HG03103 (cell line): ENCODE results near the gene TRPM2.
"Not testable (repeated sequence)": the region's sequence is repeated elsewhere in the genome, so short reads cannot be mapped to it uniquely, and the experiment has no call there.

Source experiments
- ATAC-seq: cut with Tn5 transposase; IDR thresholded peaks from one replicate; pipeline ENCODE4 v1.9.1; 2021; ENCODE audit warnings: low read depth; ENCODE audit not compliant: unreplicated experiment

TRPM2 gene

DNA sequence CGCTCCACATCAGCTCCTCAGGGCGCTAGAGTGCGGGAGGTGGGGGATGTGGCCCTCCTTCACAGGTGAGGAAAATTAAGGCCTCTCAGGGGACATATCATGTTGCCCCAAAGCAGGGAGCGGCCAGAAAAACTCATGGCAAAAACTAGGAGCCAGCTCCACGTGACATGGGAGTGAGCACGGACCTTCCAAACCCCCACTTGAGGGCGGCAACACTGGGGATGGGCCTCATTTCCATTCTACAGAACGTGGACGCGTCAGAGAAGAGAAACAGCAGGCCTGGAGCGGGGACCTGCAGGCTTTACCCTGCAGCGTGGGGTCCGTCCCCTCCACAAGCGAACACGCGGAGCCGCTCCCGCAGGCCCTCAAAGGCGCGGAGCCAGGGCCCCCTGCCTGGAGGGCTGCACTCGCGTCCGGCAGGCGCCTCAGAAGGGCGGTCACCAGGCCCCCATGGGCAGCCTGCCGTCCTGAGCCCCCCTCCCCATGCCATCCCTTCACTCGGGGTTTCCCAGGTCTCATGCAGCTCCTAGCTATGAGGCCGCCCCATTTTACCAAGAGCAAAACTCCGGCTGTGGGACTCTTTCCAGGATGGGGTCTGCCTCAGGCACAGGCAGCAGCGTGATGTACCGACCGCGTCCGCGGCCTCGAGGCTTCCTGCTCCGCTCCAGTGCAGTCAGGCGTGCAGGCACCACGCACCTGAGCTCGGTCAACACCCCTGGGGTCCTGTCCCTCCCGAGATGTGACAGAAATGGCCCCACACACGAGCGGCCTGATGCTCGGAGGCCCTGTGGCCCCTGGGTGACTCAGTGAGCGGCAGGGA lies 19.7 kb upstream of the TRPM2 start:
- ATAC-seq: no peak

DNA sequence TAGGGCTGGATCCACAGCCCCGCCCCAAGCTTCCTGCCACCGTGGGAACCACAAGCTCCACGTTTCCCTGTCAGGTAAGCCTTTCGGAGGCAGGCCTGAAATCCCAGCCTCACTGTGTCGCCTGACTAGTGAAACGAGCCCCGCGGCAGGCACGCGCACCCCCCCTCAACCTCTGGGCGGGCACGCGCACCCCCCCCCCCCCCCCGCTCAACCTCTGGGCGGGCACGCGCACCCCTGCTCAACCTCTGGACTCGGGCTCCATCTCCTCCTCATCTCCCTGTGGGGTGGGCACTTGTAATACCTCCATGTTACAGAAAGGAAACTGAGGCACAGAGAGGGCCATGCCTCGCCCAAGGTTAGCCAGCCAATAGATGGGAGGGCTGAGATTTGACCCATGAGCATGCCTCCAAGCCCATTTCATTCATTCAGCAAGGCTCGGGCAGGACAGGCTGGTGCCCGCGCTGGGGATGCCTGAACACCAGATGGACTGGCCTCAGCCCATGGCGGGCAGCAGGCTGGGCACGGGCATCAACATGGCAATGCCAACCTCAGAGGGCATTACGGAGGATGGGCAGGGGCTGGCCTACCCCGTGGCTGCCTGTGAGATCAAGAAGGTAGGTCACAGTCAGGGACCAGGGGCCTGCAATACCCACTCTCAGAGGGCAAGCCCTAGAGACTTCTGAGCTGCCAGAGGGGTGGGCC lies 18.9 kb upstream of the TRPM2 start:
- ATAC-seq: no peak

DNA sequence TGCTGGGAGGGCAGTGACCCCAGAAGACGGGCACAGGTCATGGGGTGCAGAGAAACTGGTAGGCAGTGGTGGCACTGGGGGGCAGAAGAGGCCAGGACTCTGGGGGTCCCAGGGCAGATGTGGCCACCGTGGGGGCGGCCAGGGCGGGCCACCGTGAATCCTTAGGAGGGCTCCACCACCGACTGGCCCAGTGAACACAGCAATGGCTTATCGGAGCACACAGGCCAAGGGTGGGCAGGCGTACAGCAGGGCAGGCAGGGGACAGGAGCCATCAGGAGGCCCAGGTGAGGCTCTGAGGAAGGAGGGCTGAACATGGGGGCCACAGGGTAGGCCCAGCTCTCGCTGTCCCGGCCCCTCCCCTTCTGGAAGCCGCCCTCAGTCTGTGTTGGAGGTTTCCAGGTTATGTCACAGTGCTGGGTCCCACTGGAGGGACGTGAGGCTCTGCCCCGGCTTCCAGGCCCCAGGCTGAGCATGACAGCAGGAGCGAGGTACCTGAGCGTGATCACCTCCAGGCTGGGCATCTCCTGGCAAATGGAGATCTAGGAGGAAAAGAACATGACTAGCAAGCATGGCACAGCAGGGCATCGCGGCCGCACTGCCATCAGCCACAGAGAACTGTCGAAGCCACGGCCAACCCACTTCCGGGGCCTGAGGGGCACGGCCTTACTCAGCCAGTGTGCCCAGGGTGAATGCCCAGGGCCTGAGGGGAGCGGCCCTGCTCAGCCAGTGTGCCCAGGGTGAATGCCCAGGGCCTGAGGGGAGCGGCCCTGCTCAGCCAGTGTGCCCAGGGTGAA lies 18.0 kb upstream of the TRPM2 start:
- no peak for ATAC-seq

DNA sequence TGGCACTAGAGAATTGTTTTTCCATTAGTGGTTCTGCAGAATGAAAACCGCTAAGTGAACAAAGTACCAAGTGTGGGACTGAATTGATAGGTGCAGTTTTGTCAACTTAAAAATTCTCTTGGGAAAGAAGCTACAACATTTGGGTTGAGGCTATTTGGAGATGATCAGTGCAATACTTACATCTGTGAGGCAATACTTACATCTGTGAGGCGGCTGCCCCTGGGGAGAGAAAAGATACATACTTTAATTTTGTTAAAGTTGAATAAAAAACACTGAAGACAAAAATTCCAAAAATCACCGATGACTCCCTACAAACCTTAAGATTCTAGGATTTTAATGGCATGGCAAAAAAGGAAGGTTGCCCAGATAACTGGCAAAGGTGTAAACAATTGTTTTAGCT lies 16.0 kb upstream of the TRPM2 start:
- no peak for ATAC-seq

DNA sequence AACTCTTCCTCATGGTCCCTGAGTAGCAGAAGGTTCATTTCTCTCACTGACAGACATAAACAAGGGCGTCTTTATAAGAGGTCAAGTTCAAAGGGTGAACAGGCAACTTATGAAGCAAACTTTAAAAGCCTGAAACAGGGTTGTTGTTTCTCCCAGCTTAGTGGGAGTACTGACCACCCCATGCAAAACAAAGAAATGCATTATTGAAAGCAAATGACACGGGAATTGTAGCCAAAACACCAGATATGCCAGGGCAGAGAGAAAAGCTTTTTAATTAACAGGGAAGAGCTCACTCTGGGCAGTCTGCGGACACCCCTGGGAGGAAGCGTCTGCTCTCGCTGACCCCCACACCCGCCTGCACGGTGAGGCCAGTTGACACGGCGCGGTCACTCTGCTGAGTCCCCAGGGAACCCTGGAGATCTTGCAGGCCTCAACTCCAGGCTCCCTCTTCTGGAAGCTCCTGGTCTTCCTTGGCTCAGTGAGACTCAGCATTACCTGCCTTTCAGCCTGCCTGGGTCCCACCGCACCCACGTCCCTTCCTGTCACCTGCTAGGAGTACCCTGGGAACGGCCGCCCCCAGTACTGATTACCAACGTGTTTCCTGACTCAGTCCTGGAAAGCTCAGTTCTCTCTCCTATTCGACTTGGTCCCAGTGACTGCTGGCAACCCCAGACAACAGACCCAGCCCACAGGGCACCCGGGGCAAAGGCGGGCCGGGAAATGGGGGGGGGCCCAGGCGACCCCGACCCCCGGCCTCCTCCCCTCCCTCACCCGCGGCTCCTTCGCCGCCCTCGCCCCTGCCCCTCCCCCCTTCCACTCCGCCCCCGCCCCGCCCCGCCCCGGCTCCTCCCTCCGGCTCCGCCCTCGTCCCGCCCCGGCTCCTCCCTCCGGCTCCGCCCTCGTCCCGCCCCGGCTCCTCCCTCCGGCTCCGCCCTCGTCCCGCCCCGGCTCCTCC lies 15.2 kb upstream of the TRPM2 start:
- ATAC-seq: no peak

DNA sequence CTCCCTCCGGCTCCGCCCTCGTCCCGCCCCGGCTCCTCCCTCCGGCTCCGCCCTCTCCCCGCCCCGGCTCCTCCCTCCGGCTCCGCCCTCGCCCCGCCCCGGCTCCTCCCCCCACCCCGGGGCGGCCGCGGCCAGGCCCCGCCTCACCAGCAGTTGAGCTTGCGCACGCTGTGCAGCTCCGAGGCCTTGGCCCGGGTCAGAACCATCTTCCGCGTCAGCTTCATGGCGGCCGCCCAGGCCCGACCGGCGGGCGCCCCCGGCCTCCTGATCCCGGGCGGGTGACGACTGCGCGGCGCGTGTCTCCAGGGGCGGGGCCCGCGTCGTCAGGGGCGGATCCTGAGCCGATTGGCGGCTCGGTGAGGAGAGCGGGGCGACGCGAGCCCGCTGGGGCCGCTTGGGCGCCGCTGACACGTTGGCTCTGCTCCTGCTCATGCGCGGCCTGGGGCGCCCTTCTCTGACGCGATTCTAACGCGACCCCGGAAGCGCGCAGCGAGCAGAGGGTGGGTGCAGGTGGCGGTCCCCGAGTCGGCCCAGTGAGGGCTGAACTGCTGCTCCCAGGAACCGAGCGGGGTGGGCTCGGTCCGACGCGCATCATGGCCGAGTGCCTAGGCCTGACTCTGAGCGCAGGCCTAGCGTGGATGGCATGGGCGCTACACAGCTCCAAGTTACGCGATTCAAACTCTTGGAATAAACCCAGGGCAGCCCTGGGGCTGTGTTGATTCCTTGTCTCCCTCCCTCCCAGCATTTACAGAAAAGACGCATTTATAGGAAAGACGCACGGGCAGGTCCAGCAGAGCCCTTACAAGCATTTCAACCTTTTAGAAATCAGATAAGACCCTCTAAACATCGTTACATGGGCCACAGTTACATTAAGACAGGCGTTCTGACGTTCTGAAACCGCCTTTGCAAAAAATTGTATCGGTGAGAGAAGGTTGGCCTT lies 14.2 kb upstream of the TRPM2 start, which contains the start of gene CFAP410:
Gene CFAP410 (minus strand): TSS at position 420 of the 940 bp plus-strand sequence. CDS start 196 bp downstream, at position 224.
- ATAC-seq: peak; percentile 75

DNA sequence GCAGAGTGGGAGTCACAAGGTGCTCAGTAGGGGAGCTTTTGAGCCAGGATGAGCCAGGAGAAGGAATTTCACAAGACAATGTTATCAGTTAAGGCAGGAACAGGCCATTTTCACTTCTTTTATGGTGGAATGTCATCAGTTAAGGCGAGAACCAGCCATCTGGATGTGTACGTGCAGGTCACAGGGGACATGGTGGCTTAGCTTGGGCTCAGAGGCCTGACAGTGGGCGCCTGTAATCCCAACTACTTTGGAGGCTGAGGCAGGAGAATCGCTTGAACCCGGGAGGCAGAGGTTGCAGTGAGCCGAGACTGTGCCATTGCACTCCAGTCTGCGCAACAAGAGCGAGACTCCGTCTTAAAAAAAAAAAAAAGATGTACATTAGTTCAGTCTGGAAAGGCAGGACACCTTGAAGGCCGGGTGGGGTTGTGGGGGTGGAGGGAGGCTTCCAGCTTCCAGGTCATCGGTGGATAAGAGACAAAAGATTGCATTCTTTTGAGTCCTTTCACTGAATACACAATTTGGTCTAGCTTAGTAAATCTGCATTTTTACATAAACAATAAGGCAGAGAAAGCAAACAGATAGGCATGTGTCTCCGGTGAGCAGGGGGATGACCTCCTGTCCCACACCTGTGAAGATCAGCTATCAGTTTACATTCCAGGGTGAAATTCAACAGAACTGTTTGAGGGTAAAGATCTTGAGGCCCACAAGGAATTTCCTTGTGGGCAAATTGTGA lies 11.5 kb upstream of the TRPM2 start:
- ATAC-seq: not testable (repeated sequence)

DNA sequence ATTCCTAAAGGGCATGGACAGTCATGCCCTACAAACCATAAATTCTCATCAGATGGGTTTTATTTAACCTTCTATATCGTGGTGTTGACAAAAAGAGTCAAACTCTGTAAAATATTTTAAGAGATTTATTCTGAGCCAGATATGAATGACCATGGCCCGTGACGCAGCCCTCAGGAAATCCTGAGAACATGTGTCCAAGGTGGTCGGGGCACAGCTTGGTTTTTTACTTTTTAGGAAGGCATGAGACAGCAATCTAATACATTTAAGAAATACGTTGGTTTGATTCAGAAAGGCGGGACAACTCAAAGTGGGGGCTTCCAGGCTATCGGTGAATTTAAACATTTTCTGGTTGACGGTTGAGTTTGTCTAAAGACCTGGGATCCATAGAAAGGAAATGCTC lies 10.4 kb upstream of the TRPM2 start:
- not testable (repeated sequence) for ATAC-seq

DNA sequence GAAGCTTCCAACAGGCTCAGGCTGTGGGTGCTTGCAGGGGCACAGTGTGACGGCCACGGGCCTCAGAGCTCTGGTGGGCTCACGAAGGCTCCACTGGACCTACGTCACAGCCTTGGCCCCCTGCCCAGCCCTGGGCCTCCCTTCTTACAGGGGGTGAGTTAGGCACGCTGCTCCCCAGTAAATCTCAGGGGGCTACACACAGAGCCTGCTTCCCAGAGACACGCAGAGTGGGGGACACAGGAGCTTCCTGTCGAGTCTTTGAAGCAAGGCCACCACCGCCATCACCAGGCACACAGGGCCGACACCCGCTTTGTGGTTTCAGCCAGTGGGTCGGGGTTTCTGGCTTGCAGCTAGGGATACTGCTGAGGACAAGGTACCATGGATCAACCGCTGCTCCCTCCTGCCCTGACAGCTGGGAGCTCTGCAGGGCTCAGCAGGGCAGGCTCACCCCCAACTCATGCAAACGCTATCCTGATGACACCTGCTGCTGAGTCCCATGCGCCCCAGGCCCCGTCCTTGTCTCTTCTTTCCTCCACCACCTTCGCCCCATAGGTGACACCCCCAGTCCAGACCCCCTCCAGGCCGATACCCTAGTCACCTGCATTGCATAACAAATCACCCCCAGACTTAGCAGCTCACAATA lies 8.8 kb upstream of the TRPM2 start:
- no peak for ATAC-seq

DNA sequence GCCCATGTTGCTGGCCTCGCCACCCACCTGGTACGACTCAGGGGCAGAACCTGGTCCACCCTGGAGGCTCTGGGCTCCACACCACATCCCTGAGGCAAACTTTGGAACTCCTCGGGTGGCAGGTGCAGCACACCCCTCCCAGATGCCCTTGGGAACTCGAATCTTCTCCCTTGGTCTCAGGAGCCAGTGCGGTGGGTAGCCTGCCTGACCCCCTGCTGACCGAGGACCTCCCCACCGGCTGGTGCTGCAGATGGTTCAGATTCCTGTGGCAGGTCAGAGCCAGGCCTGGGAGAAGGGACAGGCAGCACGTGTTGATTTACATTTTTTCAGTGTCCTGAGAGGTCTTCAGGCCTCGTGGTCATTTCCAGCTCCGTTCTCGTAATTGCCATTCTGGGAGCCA lies 7.9 kb upstream of the TRPM2 start:
- ATAC-seq: no peak

DNA sequence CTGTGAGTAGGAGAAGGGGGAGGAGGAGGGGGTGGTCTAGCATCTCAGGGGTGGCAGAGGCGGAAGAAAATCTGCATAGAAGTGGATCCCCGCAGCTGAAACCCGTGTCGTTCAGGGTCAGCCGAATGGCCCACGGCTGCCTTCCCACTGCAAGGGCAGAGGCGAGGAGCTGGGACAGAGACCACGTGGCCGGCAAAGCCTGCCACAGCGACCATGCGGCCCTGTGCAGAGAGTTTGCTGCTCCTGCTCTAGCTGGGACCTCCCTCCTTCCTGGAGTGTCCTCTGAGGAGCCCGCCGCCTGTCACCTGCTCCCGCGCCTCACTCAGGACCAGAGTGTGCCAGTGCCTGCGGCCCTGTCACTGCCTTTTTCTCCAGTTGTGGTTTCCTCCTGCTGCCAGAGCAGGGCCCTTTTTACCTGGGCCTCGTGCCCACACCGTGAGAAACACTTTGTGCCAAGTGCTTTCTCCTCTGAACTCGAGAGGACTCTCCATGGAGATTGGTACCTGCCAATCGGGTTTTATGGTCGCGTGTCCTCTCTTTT lies 5.4 kb upstream of the TRPM2 start:
- no peak for ATAC-seq

DNA sequence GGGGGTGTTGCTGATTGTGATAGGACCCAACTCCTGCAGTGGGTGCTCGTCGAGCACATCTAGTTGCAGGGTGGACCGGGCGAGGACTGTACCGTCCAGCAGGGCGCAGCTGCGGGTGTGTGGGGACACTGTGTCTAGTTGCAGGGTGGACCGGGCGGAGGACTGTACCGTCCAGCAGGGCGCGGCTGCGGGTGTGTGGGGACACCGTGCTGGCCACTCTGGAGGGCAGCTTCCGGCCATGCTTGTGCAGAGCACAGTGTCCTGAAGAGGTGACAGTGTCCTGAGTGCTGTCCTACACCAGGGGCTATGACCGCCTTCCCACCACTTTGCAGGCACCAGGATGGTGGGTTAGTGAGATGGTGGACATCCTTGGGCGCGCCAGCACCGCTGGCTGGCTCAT lies 4.6 kb upstream of the TRPM2 start:
- ATAC-seq: no peak

DNA sequence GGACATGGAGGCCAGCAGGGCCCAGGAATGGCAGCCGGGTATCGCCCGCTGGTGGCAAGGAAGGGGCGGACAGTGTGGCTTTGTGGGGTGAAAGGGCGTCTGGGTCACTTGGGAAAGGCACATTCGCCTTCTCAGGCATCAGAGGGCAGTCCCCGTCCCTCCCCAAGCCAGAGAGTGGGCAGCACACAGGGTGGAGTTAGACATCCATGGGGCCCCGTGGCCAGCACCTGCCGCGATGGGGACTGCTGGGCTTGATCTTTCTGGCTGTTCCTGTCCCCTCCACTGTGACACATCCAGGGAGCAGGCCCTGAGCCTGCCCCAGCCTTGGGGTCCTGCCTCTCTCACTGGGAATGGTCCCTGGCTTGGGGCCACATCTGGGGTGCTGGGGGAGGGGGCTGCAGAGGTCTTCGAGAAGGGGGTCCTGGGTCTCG lies 4.0 kb upstream of the TRPM2 start:
- no peak for ATAC-seq

DNA sequence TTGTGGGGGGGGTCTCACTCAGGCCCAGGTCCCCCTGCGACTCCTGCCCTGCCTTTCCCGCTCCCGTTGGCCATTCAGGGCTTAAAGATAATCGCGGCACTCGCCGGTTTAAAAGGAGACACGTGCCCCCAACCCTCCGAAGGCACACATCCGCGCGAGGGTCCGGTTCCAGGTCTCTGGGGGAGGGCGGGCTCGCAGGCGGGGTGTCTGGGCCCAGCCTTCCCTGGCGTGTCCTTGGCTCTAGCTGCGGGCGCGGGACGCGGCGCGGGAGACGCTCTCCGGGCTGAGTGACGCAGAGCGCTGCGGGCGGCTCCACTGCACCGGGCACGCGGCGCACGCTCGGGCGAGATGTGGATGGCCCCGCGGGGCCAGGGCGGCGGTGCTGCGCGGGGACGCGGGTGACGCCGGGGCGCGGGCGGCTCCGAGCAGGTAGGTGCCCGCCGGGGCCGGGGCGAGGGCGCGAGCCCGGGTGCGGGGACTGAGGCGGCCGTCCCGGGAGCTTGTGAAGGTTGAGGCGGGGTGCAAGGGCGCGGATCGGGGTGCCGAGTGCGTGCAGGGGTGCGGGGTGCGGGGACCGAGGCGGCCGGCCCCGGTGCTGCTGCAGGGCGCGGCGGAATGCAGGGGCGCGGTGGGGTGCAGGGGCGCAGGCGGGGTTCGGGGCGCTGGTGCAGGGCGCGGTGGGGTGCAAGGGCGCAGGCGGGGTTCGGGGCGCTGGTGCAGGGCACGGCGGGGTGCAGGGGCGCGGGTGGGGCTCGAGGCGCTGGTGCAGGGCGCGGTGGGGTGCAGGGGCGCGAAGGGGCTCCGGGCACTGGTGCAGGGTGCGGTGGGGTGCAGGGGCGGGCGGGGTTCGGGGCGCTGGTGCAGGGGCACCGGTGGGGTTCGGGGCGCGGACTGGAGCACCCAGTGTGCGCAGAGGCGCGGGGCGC lies 3.3 kb upstream of the TRPM2 start:
- no peak for ATAC-seq

DNA sequence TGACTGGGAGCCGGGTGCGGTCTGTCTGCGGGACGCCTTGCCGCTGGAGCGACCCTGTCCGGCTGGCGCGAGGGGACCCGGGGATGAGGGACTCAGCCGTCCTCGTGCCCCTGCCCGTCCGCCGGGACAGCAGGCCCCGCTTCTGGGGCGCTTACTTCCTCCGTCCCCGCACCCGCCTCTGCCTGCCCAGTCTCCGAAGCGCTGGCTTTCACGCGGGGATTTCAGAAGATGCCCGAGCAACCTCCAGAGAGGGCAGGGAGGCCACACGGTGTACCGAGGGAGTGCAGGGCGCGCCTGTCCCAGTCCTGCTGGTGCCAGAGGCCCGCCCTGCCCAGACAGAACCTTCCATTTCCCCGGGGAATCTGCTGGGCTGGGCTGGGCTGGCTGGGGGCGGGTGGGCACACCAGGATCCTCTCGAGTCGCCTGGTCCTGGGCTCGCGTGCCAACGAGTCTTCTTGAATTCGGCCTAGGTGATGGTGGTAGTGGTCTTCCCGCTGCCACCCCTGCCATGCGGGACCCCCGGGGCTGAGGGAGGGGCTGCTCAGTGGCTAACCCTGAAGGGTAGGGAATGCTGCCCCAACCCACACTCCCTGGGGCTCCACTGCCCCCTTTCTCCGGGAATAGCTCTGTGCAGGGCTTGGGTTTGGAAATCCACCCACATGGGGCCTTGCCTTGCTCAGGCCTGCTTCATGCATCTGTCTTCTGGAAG lies 2.5 kb upstream of the TRPM2 start:
- no peak for ATAC-seq
